Kidney (tissue), 14 donors: ENCODE results near the gene ALDH1A2. TPM values are rescaled to one million over a fixed set of nuclear protein-coding genes. Genes with fewer than 3 reads are reported as not detected.

Experiments
- DNase-seq, 5 donors: peaks; one replicate each; pipeline ENCODE4 v3.0.0-alpha.2; 2013 to 2020
- FAIRE-seq: peaks from 2 replicates; lab custom pipeline; 2012; peaks lifted over from hg19 to GRCh38; lab: Jason Lieb, UNC
- H3K27ac ChIP-seq, 2 donors: one replicate each; pipeline ENCODE4 v1.7.0; 2013; ENCODE audit warnings: low read depth in 2 of 2, low read length in 2 of 2, inconsistent platforms in 1 of 2
- H3K27me3 ChIP-seq: one replicate; pipeline ENCODE4 v1.7.1; 2013; ENCODE audit warnings: low read length, inconsistent platforms; ENCODE audit not compliant: control insufficient read depth, insufficient read depth
- H3K36me3 ChIP-seq, 3 donors: one replicate each; pipeline versions ENCODE4 v1.7.0 to v1.7.1; 2013; ENCODE audit warnings: low read length in 3 of 3, control low read depth in 1 of 3, inconsistent platforms in 1 of 3; ENCODE audit not compliant: insufficient read depth in 3 of 3, control insufficient read depth in 2 of 3
- H3K4me1 ChIP-seq, 3 donors: one replicate each; pipeline versions ENCODE4 v1.7.0 to v1.7.1; 2013; ENCODE audit warnings: low read length in 3 of 3, inconsistent platforms in 1 of 3, low read depth in 1 of 3; ENCODE audit not compliant: control insufficient read depth in 2 of 3, insufficient read depth in 2 of 3
- H3K4me3 ChIP-seq, 3 donors: one replicate each; pipeline versions ENCODE4 v1.7.0 to v1.8.1; 2013; ENCODE audit warnings: low read length in 3 of 3, control low read depth in 1 of 3, inconsistent platforms in 1 of 3
- H3K9ac ChIP-seq, 3 donors: one replicate each; pipeline versions ENCODE4 v1.7.0 to v1.7.1; 2013; ENCODE audit warnings: low read length in 3 of 3, control low read depth in 1 of 3, inconsistent platforms in 1 of 3
- H3K9me3 ChIP-seq, 3 donors: one replicate each; pipeline versions ENCODE4 v1.7.0 to v1.7.1; 2013; ENCODE audit warnings: low read length in 3 of 3, control low read depth in 1 of 3, inconsistent platforms in 1 of 3; ENCODE audit not compliant: control insufficient read depth in 2 of 3, insufficient read depth in 1 of 3
- CTCF ChIP-seq: IDR thresholded peaks from 3 replicates; pipeline ENCODE4 v1.5.1; 2012; ENCODE audit warnings: mild to moderate bottlenecking, moderate library complexity, borderline replicate concordance; ENCODE audit not compliant: insufficient read depth; ENCODE audit errors: extremely low read depth
- intact Hi-C: fragments of 100-400 bp; cut with DNase I; formaldehyde crosslinking; loops from one replicate; pipeline ENCODE4 v1.11.1; 2022
- polyA plus RNA-seq: library from polyadenylated mRNA; stranded (reverse); fragments of 350-450 nt; fragmentation: Illumina TruSeq; extraction: RNeasy Lipid Tissue Mini Kit (QIAGEN cat#74804); gene quantifications from one replicate; pipeline ENCODE4 v1.2.3, GENCODE V29; 2014; ENCODE audit warnings: low read depth, low replicate concordance; ENCODE audit not compliant: insufficient read depth
- total RNA-seq: library from RNA; stranded (reverse); fragmentation: NEBNext Ultra II Directional; extraction: Animal tissue kit (Norgen Biotek cat#: 25700); gene quantifications from one replicate; pipeline ENCODE4 v1.2.1, GENCODE V29; 2021
- donor health status: control.
- donor health status: control.
- donor health status: control.
- donor health status: control.
- donor health status: control.
- donor health status: DM: yes; HTN: yes; CAD: no.
- donor health status: Normal renal cell carcinoma (clear cell type).

ALDH1A2 gene
- total and polyA plus RNA-seq, 2 donors from 2014 or later = 24.4 to 113 TPM

- peaks cover 0 to 7% (median 0%) of the 10 kb centered on the region in 3 donors for H3K36me3 ChIP-seq
- FAIRE-seq = no peak
- no peaks in the 10 kb centered on the region for H3K9me3 ChIP-seq
- H3K27ac ChIP-seq = no peak overlapping the region
- intact Hi-C loops = no loop called here
- no peaks in the 10 kb centered on the region for H3K27me3 ChIP-seq
- H3K4me1 ChIP-seq = no peaks in the 10 kb centered on the region
- no peak for TF ChIP-seq CTCF
- H3K4me3 ChIP-seq = no peak overlapping the region
- H3K9ac ChIP-seq = no peak overlapping the region
- no peak for DNase-seq
Observed at GRCh38 chr15:57962887-57963286, 102.6 kb downstream of the ALDH1A2 start.

- Histone ChIP-seq H3K4me1 (no peaks in the 10 kb centered on the region), H3K9ac (no peak overlapping the region), H3K27ac (no peak overlapping the region), H3K36me3 (peaks cover 0 to 7% (median 0%) of the 10 kb centered on the region in 3 donors), H3K4me3 (no peak overlapping the region), H3K27me3 (no peaks in the 10 kb centered on the region), H3K9me3 (no peaks in the 10 kb centered on the region)
- FAIRE-seq (no peak), DNase-seq (no peak)
- TF ChIP-seq CTCF = no peak
- intact Hi-C loops = no loop called here
Observed at GRCh38 chr15:57961919-57962318, 103.6 kb downstream of the ALDH1A2 start.

- no peak for FAIRE-seq
Observed at GRCh38 chr15:57957113-57957512, 108.4 kb downstream of the ALDH1A2 start.

More at GRCh38 chr15:57957113-57957512, 108.4 kb downstream of the ALDH1A2 start:
- H3K4me3 ChIP-seq = no peak overlapping the region
- no peak for DNase-seq
- TF ChIP-seq CTCF = no peak
- H3K4me1 ChIP-seq = no peaks in the 10 kb centered on the region
- H3K27ac ChIP-seq = no peak overlapping the region
- no peak overlapping the region for H3K9ac ChIP-seq
- H3K9me3 ChIP-seq = no peaks in the 10 kb centered on the region
- H3K36me3 ChIP-seq = peaks cover 0 to 8% (median 0%) of the 10 kb centered on the region in 3 donors
- intact Hi-C loops = no loop called here
- no peaks in the 10 kb centered on the region for H3K27me3 ChIP-seq
